TTC549 (cell line): Measurements from ENCODE around the gene CLN6.
"Not testable (repeated sequence)": the region's sequence is repeated elsewhere in the genome, so short reads cannot be mapped to it uniquely, and the experiment has no call there.

ENCODE experiments used
- FAIRE-seq: peaks from 2 replicates; lab custom pipeline; 2012; peaks lifted over from hg19 to GRCh38; lab: Jason Lieb, UNC

The CLN6 gene

GRCh38 chr15:68206711-68207151 lies 22.8 kb downstream of the CLN6 start:
- FAIRE-seq: no peak

- no peak for FAIRE-seq
These were observed 23.5 kb downstream of the CLN6 start for GRCh38 chr15:68205954-68206539.

- FAIRE-seq: no peak
These were observed 24.0 kb downstream of the CLN6 start for GRCh38 chr15:68205558-68205944.

GRCh38 chr15:68204776-68205557 lies 24.6 kb downstream of the CLN6 start, which contains the start of gene CALML4:
Gene CALML4, minus strand, starts transcription at chr15:68205332. Its CDS starts 85 bp downstream, at chr15:68205247.
- FAIRE-seq: no peak

GRCh38 chr15:68204361-68204760 lies 25.2 kb downstream of the CLN6 start:
- no peak for FAIRE-seq

GRCh38 chr15:68203956-68204355 lies 25.6 kb downstream of the CLN6 start:
- no peak for FAIRE-seq

- no peak for FAIRE-seq
These were observed 26.0 kb downstream of the CLN6 start for GRCh38 chr15:68203486-68203885.

GRCh38 chr15:68202994-68203393 lies 26.5 kb downstream of the CLN6 start:
- FAIRE-seq: not testable (repeated sequence)

- no peak for FAIRE-seq
These were observed 27.7 kb downstream of the CLN6 start for GRCh38 chr15:68201879-68202261.

- FAIRE-seq: no peak
These were observed 28.2 kb downstream of the CLN6 start for GRCh38 chr15:68201153-68201878.

GRCh38 chr15:68200016-68200861 lies 29.3 kb downstream of the CLN6 start:
- FAIRE-seq: no peak

GRCh38 chr15:68199340-68199739 lies 30.2 kb downstream of the CLN6 start:
- no peak for FAIRE-seq

GRCh38 chr15:68197661-68198437 lies 31.7 kb downstream of the CLN6 start:
- FAIRE-seq: no peak

GRCh38 chr15:68197170-68197492 lies 32.4 kb downstream of the CLN6 start:
- no peak for FAIRE-seq

GRCh38 chr15:68196445-68197169 lies 32.9 kb downstream of the CLN6 start:
- FAIRE-seq: no peak

GRCh38 chr15:68195336-68196112 lies 34.0 kb downstream of the CLN6 start:
- no peak for FAIRE-seq

GRCh38 chr15:68192804-68193486 lies 36.6 kb downstream of the CLN6 start:
- no peak for FAIRE-seq

- no peak for FAIRE-seq
These were observed 37.4 kb downstream of the CLN6 start for GRCh38 chr15:68192117-68192516.

GRCh38 chr15:68191555-68191954 lies 38.0 kb downstream of the CLN6 start:
- no peak for FAIRE-seq

GRCh38 chr15:68190048-68190447 lies 39.5 kb downstream of the CLN6 start:
- no peak for FAIRE-seq
